HG03060 (cell line): Measurements from ENCODE around the gene ATP5F1B.

Experiments used
- ATAC-seq: cut with Tn5 transposase; IDR thresholded peaks from one replicate; pipeline ENCODE4 v1.9.1; 2021; ENCODE audit warnings: low read depth, moderate number of reproducible peaks; ENCODE audit not compliant: unreplicated experiment

Gene ATP5F1B

GRCh38 chr12:56626701-56627100, 19.1 kb downstream of the ATP5F1B start:
- no peak for ATAC-seq

GRCh38 chr12:56622535-56622934, 23.2 kb downstream of the ATP5F1B start:
- no peak for ATAC-seq

GRCh38 chr12:56616925-56617324, 28.9 kb downstream of the ATP5F1B start:
- no peak for ATAC-seq

- ATAC-seq = no peak
Measured at GRCh38 chr12:56616244-56616643, 29.5 kb downstream of the ATP5F1B start.

GRCh38 chr12:56614627-56615026, 31.2 kb downstream of the ATP5F1B start:
- no peak for ATAC-seq

- ATAC-seq = no peak
Measured at GRCh38 chr12:56604355-56604754, 41.4 kb downstream of the ATP5F1B start.

GRCh38 chr12:56602239-56602638, 43.5 kb downstream of the ATP5F1B start:
- no peak for ATAC-seq

- no peak for ATAC-seq
Measured at GRCh38 chr12:56601503-56601902, 44.3 kb downstream of the ATP5F1B start.

- ATAC-seq = no peak
Measured at GRCh38 chr12:56600753-56601152, 45.0 kb downstream of the ATP5F1B start.

GRCh38 chr12:56599797-56600196, 46.0 kb downstream of the ATP5F1B start:
- ATAC-seq = no peak

GRCh38 chr12:56599041-56599440, 46.7 kb downstream of the ATP5F1B start:
- ATAC-seq = no peak

GRCh38 chr12:56596815-56597214, 49.0 kb downstream of the ATP5F1B start:
- no peak for ATAC-seq

GRCh38 chr12:56593909-56594621, 51.7 kb downstream of the ATP5F1B start:
- ATAC-seq = no peak

- no peak for ATAC-seq
Measured at GRCh38 chr12:56591961-56592360, 53.8 kb downstream of the ATP5F1B start.

GRCh38 chr12:56591126-56591525, 54.7 kb downstream of the ATP5F1B start:
- ATAC-seq = no peak

- ATAC-seq = no peak
Measured at GRCh38 chr12:56590237-56590830, 55.5 kb downstream of the ATP5F1B start.

GRCh38 chr12:56589783-56590182, 56.0 kb downstream of the ATP5F1B start:
- ATAC-seq = no peak
